HG02973 (cell line): ENCODE data around the gene SCIN.
"Not testable (repeated sequence)": the region's sequence is repeated elsewhere in the genome, so short reads cannot be mapped to it uniquely, and the experiment has no call there.

Experiments used
- ATAC-seq: cut with Tn5 transposase; IDR thresholded peaks from one replicate; pipeline ENCODE4 v1.9.1; 2021; ENCODE audit warnings: moderate library complexity; ENCODE audit not compliant: unreplicated experiment

The SCIN gene

GRCh38 chr7:12570534-12571461, at the start of gene SCIN:
TSS of gene SCIN (plus strand) at chr7:12570720. CDS start at chr7:12570787, 67 bp downstream.
- no peak for ATAC-seq

- ATAC-seq, result peak; percentile 59
Measured at GRCh38 chr7:12524794-12525386, 45.6 kb upstream of the SCIN start.

GRCh38 chr7:12526693-12527092, 43.8 kb upstream of the SCIN start:
- ATAC-seq, result not testable (repeated sequence)

- not testable (repeated sequence) for ATAC-seq
Measured at GRCh38 chr7:12527670-12528069, 42.9 kb upstream of the SCIN start.

- no peak for ATAC-seq
Measured at GRCh38 chr7:12529971-12530710, 40.4 kb upstream of the SCIN start.

- no peak for ATAC-seq
Measured at GRCh38 chr7:12531784-12532183, 38.7 kb upstream of the SCIN start.

GRCh38 chr7:12534046-12534445, 36.5 kb upstream of the SCIN start:
- no peak for ATAC-seq

GRCh38 chr7:12539681-12540080, 30.8 kb upstream of the SCIN start:
- ATAC-seq, result no peak

GRCh38 chr7:12540850-12541249, 29.7 kb upstream of the SCIN start:
- no peak for ATAC-seq

GRCh38 chr7:12543586-12543985, 26.9 kb upstream of the SCIN start:
- ATAC-seq, result no peak

GRCh38 chr7:12549106-12549505, 21.4 kb upstream of the SCIN start:
- ATAC-seq, result no peak

- ATAC-seq, result no peak
Measured at GRCh38 chr7:12550956-12551355, 19.6 kb upstream of the SCIN start.

GRCh38 chr7:12552876-12553275, 17.6 kb upstream of the SCIN start:
- no peak for ATAC-seq

- ATAC-seq, result no peak
Measured at GRCh38 chr7:12553416-12553815, 17.1 kb upstream of the SCIN start.

GRCh38 chr7:12554351-12554750, 16.2 kb upstream of the SCIN start:
- ATAC-seq, result no peak

GRCh38 chr7:12554872-12555271, 15.6 kb upstream of the SCIN start:
- no peak for ATAC-seq

- ATAC-seq, result not testable (repeated sequence)
Measured at GRCh38 chr7:12555695-12556094, 14.8 kb upstream of the SCIN start.

GRCh38 chr7:12556139-12556792, 14.3 kb upstream of the SCIN start:
- ATAC-seq, result not testable (repeated sequence)

- ATAC-seq, result no peak
Measured at GRCh38 chr7:12557282-12557681, 13.2 kb upstream of the SCIN start.

GRCh38 chr7:12564996-12565764, 5.3 kb upstream of the SCIN start:
- ATAC-seq, result no peak
